ACC112 (cell line): ENCODE data around the gene SAMD5.

Experiments used
- H2AFZ ChIP-seq: fragments of 200-600 bp; sonication (generic); one replicate; pipeline ENCODE4 v1.6.0; 2017; ENCODE audit warnings: antibody characterized with exemption, low read length; ENCODE audit not compliant: unreplicated experiment
- H3K27ac ChIP-seq: fragments of 200-600 bp; sonication (generic); 2 replicates; pipeline ENCODE4 v1.5.1; 2014; ENCODE audit warnings: low read depth, mild to moderate bottlenecking, antibody characterized with exemption, low read length, moderate library complexity
- H3K27me3 ChIP-seq: fragments of 200-600 bp; sonication (generic); 2 replicates; pipeline ENCODE4 v1.6.1; 2014; ENCODE audit warnings: mild to moderate bottlenecking, antibody characterized with exemption, low read length, moderate library complexity, mixed read lengths; ENCODE audit not compliant: insufficient read depth
- H3K36me3 ChIP-seq: fragments of 200-600 bp; sonication (generic); 2 replicates; pipeline ENCODE4 v1.6.1; 2016; ENCODE audit warnings: mild to moderate bottlenecking, antibody characterized with exemption, low read length, moderate library complexity, mixed read lengths; ENCODE audit not compliant: insufficient read depth
- H3K4me1 ChIP-seq: fragments of 200-600 bp; sonication (generic); one replicate; pipeline ENCODE4 v1.6.1; 2016; ENCODE audit warnings: low read length, mixed read lengths; ENCODE audit not compliant: insufficient read depth, unreplicated experiment, control insufficient read depth
- H3K4me3 ChIP-seq: fragments of 200-600 bp; sonication (generic); 2 replicates; pipeline ENCODE4 v1.5.1; 2014; ENCODE audit warnings: mild to moderate bottlenecking, low read depth, low read length
- H3K79me2 ChIP-seq: fragments of 200-600 bp; sonication (generic); one replicate; pipeline ENCODE4 v1.6.0; 2016; ENCODE audit warnings: low read length; ENCODE audit not compliant: control insufficient read depth, unreplicated experiment, insufficient read depth

The SAMD5 gene

GRCh38 chr6:147548921-147549475, 40.5 kb downstream of the SAMD5 start:
- H3K27ac ChIP-seq = no peak overlapping the region
- no peak overlapping the region for H2AFZ ChIP-seq
- no peaks in the 10 kb centered on the region for H3K27me3 ChIP-seq
- H3K79me2 ChIP-seq = no peaks in the 10 kb centered on the region
- no peaks in the 10 kb centered on the region for H3K36me3 ChIP-seq
- no peak overlapping the region for H3K4me3 ChIP-seq
- H3K4me1 ChIP-seq = no peaks in the 10 kb centered on the region

DNA sequence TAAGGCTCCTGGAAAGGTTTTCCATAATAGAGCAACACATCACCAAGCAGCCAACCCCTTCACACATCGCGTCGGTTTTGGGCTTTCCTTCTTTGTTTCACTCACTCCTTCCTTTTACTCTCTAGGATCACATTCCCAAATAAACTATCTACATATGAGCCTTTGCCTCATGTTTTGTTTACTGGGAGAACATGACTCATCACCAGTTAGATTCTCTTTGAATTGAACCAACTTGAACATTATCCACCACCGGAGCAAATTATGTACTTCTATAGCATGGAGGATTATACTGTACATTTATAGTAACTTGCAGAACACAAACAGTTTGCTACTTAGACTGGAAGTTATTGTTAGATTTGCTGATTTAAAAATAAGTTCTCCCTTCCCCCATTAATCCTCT, 41.0 kb downstream of the SAMD5 start:
- H3K4me1 ChIP-seq = no peaks in the 10 kb centered on the region
- no peaks in the 10 kb centered on the region for H3K36me3 ChIP-seq
- H2AFZ ChIP-seq = no peak overlapping the region
- H3K4me3 ChIP-seq = no peak overlapping the region
- H3K27me3 ChIP-seq = no peaks in the 10 kb centered on the region
- no peak overlapping the region for H3K27ac ChIP-seq
- no peaks in the 10 kb centered on the region for H3K79me2 ChIP-seq

- Histone ChIP-seq H3K4me1 (no peaks in the 10 kb centered on the region), H3K27ac (no peak overlapping the region), H3K79me2 (no peaks in the 10 kb centered on the region), H2AFZ (no peak overlapping the region), H3K27me3 (no peaks in the 10 kb centered on the region), H3K36me3 (no peaks in the 10 kb centered on the region), H3K4me3 (no peak overlapping the region)
These were observed 43.5 kb downstream of the SAMD5 start for GRCh38 chr6:147551976-147552375.

DNA sequence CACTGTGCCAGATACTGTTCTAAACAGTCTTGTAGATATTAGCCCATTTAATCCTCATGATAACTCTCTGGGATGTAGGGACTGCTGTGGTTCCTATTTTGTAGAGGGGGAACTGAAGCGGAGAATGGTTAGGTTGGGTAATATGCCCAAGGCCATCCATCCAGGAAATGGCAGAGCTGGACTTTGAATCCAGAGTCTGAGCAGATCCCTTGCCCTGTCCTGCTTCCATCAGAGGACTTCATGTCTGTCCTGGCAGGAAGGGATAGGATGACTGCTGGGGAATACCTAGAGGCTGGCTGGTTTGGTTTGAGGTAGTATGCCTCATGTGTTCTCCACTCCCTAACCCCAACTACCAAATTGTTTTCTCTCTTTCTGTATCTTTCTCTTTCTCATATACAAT, 44.6 kb downstream of the SAMD5 start:
- Histone ChIP-seq H3K4me3 (no peak overlapping the region), H2AFZ (no peak overlapping the region), H3K27me3 (no peaks in the 10 kb centered on the region), H3K79me2 (no peaks in the 10 kb centered on the region), H3K4me1 (no peaks in the 10 kb centered on the region), H3K27ac (no peak overlapping the region), H3K36me3 (no peaks in the 10 kb centered on the region)

- Histone ChIP-seq H3K27me3 (no peaks in the 10 kb centered on the region), H3K4me1 (no peaks in the 10 kb centered on the region), H3K79me2 (no peaks in the 10 kb centered on the region), H3K27ac (no peak overlapping the region), H2AFZ (no peak overlapping the region), H3K36me3 (no peaks in the 10 kb centered on the region), H3K4me3 (no peak overlapping the region)
These were observed 45.8 kb downstream of the SAMD5 start for GRCh38 chr6:147554281-147554680.

DNA sequence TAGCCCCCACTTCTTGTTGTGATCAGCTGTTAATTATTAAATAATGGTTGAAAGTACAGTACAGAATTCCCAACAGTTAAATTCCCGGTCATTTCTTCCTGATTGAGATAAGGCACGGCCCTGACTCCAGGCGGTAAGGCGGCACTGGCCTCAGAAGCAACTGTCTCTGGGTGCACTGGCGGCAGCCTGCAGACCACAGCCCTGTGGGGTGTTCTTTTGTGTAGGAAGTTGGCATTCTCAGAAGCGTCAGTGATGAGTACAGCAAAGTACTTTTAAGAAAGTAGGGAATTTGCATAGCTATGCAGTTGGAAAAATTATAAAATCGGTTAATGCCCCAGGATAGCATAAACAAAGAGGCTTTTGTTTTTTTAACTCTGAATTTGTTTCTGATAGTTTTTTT, 50.5 kb downstream of the SAMD5 start:
- Histone ChIP-seq H3K4me3 (no peak overlapping the region), H2AFZ (no peak overlapping the region), H3K27me3 (no peaks in the 10 kb centered on the region), H3K4me1 (no peaks in the 10 kb centered on the region), H3K36me3 (no peaks in the 10 kb centered on the region), H3K79me2 (no peaks in the 10 kb centered on the region), H3K27ac (no peak overlapping the region)

GRCh38 chr6:147560670-147561069, 52.2 kb downstream of the SAMD5 start:
- no peak overlapping the region for H3K27ac ChIP-seq

DNA sequence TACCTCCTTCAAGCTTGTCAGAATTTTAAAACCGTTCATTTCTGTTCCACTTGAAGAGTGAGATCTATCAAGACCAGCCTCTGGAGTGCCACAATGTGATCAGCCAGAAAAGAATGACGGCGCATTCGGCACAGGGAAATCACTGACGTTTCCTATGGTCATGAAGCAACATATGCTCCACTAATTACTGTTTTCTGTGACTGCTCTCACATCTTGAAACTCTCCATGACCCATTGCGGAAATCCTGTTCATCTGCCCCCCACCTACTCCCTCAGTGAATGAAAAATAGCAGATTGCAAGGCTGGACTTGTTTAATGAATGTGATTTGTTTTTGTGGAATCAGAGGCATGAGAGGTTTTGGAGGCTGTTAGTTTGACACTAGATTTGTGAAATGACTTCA, 53.2 kb downstream of the SAMD5 start:
- no peak overlapping the region for H3K4me3 ChIP-seq

More at GRCh38 chr6:147560670-147561069, 52.2 kb downstream of the SAMD5 start:
- Histone ChIP-seq H2AFZ (no peak overlapping the region), H3K79me2 (no peaks in the 10 kb centered on the region), H3K4me3 (no peak overlapping the region), H3K27me3 (no peaks in the 10 kb centered on the region), H3K36me3 (no peaks in the 10 kb centered on the region), H3K4me1 (no peaks in the 10 kb centered on the region)

GRCh38 chr6:147563472-147563871, 55.0 kb downstream of the SAMD5 start:
- Histone ChIP-seq H3K27me3 (no peaks in the 10 kb centered on the region), H2AFZ (no peak overlapping the region), H3K4me3 (no peak overlapping the region), H3K36me3 (no peaks in the 10 kb centered on the region), H3K27ac (no peak overlapping the region), H3K79me2 (no peaks in the 10 kb centered on the region), H3K4me1 (no peaks in the 10 kb centered on the region)

More for the DNA sequence above, 53.2 kb downstream of the SAMD5 start:
- no peak overlapping the region for H2AFZ ChIP-seq
- H3K27me3 ChIP-seq = no peaks in the 10 kb centered on the region
- H3K36me3 ChIP-seq = no peaks in the 10 kb centered on the region
- no peaks in the 10 kb centered on the region for H3K79me2 ChIP-seq
- H3K27ac ChIP-seq = no peak overlapping the region
- H3K4me1 ChIP-seq = no peaks in the 10 kb centered on the region

- Histone ChIP-seq H3K4me3 (no peak overlapping the region), H3K27me3 (no peaks in the 10 kb centered on the region), H3K79me2 (no peaks in the 10 kb centered on the region), H3K27ac (no peak overlapping the region), H2AFZ (no peak overlapping the region), H3K4me1 (no peaks in the 10 kb centered on the region), H3K36me3 (no peaks in the 10 kb centered on the region)
These were observed 56.1 kb downstream of the SAMD5 start for GRCh38 chr6:147564556-147564955.

DNA sequence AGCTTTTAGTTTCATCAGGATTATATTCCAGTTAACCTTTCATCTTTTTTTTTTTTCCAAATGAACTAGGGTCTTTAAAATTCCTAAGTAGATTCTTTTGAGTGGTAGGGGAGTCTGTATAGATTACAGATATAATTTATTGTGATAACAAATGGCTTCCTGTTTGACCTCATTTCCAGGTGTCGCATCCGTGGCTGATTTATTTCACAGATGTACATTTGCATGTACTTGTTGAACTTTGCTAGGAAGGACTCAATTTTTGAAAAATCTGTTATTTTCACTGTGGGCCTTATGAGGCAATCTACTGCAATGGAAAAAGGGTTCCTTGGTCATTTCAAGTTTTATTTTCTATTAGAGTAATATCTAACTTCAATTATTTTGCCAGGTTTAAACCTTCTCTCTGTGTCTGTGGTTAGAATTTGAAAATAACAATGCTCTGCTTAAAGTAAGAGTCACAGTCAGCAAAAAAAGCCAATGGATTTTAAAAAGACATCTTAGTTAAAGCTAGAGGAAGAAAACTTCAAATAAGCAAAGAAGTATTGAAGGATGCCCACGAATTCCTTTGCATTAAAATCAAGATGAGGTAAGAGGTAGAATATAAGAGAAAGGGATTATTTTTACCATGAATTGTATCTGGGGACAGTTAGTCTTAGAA, 57.9 kb downstream of the SAMD5 start:
- no peaks in the 10 kb centered on the region for H3K79me2 ChIP-seq
- H3K36me3 ChIP-seq = no peaks in the 10 kb centered on the region
- H3K4me1 ChIP-seq = no peaks in the 10 kb centered on the region
- H3K4me3 ChIP-seq = no peak overlapping the region
- H2AFZ ChIP-seq = no peak overlapping the region
- H3K27ac ChIP-seq = no peak overlapping the region
- H3K27me3 ChIP-seq = no peaks in the 10 kb centered on the region
